ENCODE measurements around the gene VSTM2B. TPM values are rescaled to one million over a fixed set of nuclear protein-coding genes. Genes with fewer than 3 reads are reported as not detected.

The VSTM2B gene
- total and polyA plus RNA-seq, 10 donors: not detected

GRCh38 chr19:29587518-29587986 lies 61.8 kb downstream of the VSTM2B start:
- H3K27me3 ChIP-seq (replicated peaks in 1 of 7): peaks cover 0 to 52% (median under 1%) of the 10 kb centered on the region in 7 donors
- no peak for DNase-seq
- no peak for TF ChIP-seq POLR2AphosphoS5 (IDR thresholded peaks at IDR 0.05)
- no peak for TF ChIP-seq CTCF (IDR thresholded peaks at IDR 0.05 in 8 of 11, conservative IDR thresholded peaks at IDR 0.05 in 3 of 11)
- TF ChIP-seq POLR2A (IDR thresholded peaks at IDR 0.05): no peak
- H3K27ac ChIP-seq: peak overlapping the region in 2 of 8 donors; percentile 24 to 59
- H3K9me3 ChIP-seq: peaks cover 0 to 28% (median 5%) of the 10 kb centered on the region in 8 donors
- H3K36me3 ChIP-seq: no peaks in the 10 kb centered on the region
- intact Hi-C loops (cut with DNase I; ENCODE audit: low total_unique reads): no loop called here
- no peaks in the 10 kb centered on the region for H3K4me1 ChIP-seq
- 57 to 71% (median 67%) methylated on average over 2 of the region's 2 CpGs for WGBS, 5 donors
- H3K4me3 ChIP-seq: no peak overlapping the region

- intact Hi-C loops (cut with DNase I; ENCODE audit: low total_unique reads): no loop called here
- no peak for TF ChIP-seq POLR2AphosphoS5 (IDR thresholded peaks at IDR 0.05)
- TF ChIP-seq CTCF (IDR thresholded peaks at IDR 0.05 in 8 of 11, conservative IDR thresholded peaks at IDR 0.05 in 3 of 11): no peak
- no peak for TF ChIP-seq POLR2A (IDR thresholded peaks at IDR 0.05)
Measured at GRCh38 chr19:29588095-29588494, 62.3 kb downstream of the VSTM2B start.

GRCh38 chr19:29590278-29590677 lies 64.5 kb downstream of the VSTM2B start:
- H3K4me1 ChIP-seq: no peaks in the 10 kb centered on the region
- DNase-seq: no peak
- no peak overlapping the region for H3K27ac ChIP-seq
- H3K4me3 ChIP-seq: no peak overlapping the region
- 28 to 55% (median 48%) methylated on average over 3 to 5 of the region's 5 CpGs for WGBS, 5 donors
- peaks cover 0 to 69% (median 6%) of the 10 kb centered on the region in 7 donors for H3K27me3 ChIP-seq (replicated peaks in 1 of 7)
- TF ChIP-seq POLR2A (IDR thresholded peaks at IDR 0.05) (no peak), POLR2AphosphoS5 (IDR thresholded peaks at IDR 0.05) (no peak), CTCF (IDR thresholded peaks at IDR 0.05 in 8 of 11, conservative IDR thresholded peaks at IDR 0.05 in 3 of 11) (no peak)
- peaks cover 0 to 23% (median 5%) of the 10 kb centered on the region in 8 donors for H3K9me3 ChIP-seq
- H3K36me3 ChIP-seq: no peaks in the 10 kb centered on the region
- intact Hi-C loops (cut with DNase I; ENCODE audit: low total_unique reads): no loop called here

More at GRCh38 chr19:29588095-29588494, 62.3 kb downstream of the VSTM2B start:
- Histone ChIP-seq H3K4me3 (no peak overlapping the region), H3K36me3 (no peaks in the 10 kb centered on the region), H3K9me3 (peaks cover 0 to 28% (median 5%) of the 10 kb centered on the region in 8 donors), H3K27ac (peak overlapping the region in 2 of 8 donors; percentile 24 to 59), H3K27me3 (replicated peaks in 1 of 7) (peaks cover 0 to 52% (median 2%) of the 10 kb centered on the region in 7 donors), H3K4me1 (no peaks in the 10 kb centered on the region)
- WGBS, 5 donors: 85 to 96% (median 88%) methylated on average over 2 of the region's 2 CpGs
- no peak for DNase-seq

GRCh38 chr19:29591670-29592069 lies 65.9 kb downstream of the VSTM2B start:
- intact Hi-C loops (cut with DNase I; ENCODE audit: low total_unique reads): no loop called here
- Histone ChIP-seq H3K4me1 (no peaks in the 10 kb centered on the region), H3K27ac (no peak overlapping the region), H3K9me3 (peaks cover 0 to 23% (median 5%) of the 10 kb centered on the region in 8 donors), H3K36me3 (no peaks in the 10 kb centered on the region), H3K27me3 (replicated peaks in 1 of 7) (peaks cover 0 to 77% (median 18%) of the 10 kb centered on the region in 7 donors), H3K4me3 (no peak overlapping the region)
- TF ChIP-seq POLR2AphosphoS5 (IDR thresholded peaks at IDR 0.05) (no peak), CTCF (IDR thresholded peaks at IDR 0.05 in 8 of 11, conservative IDR thresholded peaks at IDR 0.05 in 3 of 11) (no peak), POLR2A (IDR thresholded peaks at IDR 0.05) (no peak)
- DNase-seq: no peak
- 88 to 97% (median 93%) methylated on average over 3 of the region's 3 CpGs for WGBS, 5 donors

Measured in spleen (tissue), 11 donors.